HG02840 (cell line): ENCODE results near the gene ELAC2.

Experiments
- ATAC-seq: cut with Tn5 transposase; IDR thresholded peaks from one replicate; pipeline ENCODE4 v1.9.1; 2021; ENCODE audit warnings: mild to moderate bottlenecking, moderate library complexity, moderate number of reproducible peaks; ENCODE audit not compliant: unreplicated experiment, low FRiP score

The ELAC2 gene

GRCh38 chr17:13024016-13024415 lies 6.2 kb upstream of the ELAC2 start:
- no peak for ATAC-seq

DNA sequence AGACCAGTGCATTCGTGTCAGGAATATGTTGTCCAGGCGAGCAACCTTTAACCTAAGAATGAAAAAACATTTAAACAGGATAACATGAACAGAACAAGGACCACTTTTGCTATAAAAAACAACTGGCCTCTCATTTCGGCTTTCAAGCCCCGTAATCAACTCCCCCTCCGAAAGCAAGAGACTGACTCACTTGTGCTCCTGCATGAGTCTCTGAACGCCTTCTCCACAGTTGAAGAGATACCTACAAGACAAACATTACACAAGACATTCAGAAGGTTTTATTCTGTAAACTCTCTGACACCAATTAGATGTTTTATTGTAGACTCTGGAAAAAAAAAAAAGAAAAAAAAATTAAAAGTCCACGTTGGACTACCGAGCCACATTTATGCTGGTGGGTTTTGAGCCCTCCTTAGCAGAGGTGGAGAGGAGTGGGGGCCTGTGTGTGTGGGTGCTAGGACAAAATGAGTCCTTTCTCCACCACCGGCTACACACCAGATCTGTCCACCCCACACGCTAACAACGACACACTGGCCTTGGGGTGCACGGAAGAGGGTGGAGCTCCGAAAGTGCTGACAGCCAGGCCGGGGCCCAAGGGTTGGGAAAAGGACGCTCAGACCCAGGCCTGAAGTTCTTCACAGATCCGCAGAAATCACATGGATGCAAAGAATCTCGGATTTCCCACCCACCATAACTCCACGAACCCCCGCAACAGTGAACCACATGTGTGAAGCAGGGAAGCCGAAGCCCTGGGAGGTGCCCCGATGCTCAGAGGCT lies 759 bp downstream of the ELAC2 start:
- peak; percentile 6 for ATAC-seq

DNA sequence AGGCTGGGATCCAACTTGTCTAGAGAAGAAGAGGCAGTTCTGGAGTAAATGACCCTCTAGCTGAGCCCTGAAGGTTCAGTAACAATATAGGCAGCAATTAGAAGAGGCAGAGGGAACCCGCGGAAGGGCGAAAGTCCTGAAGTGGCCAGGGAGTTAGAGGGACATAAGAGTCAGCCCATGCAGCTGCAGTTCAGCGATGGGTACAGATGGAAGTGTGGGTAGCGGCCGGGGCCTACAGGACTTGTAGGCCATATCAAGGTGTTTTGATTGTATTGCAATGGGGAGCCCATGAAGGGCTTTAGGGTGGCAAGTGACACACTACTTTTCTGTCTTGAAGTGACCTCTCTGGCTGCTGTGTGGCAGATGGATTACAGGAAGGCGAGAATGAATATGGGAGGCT lies 3.0 kb downstream of the ELAC2 start:
- no peak for ATAC-seq

- no peak for ATAC-seq
Observed at GRCh38 chr17:13010959-13011358, 6.9 kb downstream of the ELAC2 start.

DNA sequence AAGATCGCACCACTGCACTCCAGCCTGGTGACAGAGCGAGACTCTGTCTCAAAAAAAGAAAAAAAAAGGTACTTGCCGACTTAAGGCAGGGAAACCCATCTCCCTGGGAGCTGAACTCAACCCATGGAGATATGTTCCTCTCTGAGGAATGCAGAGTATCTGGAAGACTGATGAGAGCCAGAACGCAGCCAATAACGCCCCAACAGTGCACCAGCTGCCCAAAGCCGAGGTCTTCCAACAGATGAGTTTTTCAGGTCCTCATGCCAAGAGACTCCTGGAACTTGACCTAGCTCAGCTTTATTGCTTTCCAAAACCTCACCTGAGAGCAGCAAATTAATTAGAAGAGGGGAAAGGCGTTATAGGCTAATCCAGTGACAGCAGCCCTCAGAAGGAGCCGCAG lies 9.4 kb downstream of the ELAC2 start:
- ATAC-seq = no peak

DNA sequence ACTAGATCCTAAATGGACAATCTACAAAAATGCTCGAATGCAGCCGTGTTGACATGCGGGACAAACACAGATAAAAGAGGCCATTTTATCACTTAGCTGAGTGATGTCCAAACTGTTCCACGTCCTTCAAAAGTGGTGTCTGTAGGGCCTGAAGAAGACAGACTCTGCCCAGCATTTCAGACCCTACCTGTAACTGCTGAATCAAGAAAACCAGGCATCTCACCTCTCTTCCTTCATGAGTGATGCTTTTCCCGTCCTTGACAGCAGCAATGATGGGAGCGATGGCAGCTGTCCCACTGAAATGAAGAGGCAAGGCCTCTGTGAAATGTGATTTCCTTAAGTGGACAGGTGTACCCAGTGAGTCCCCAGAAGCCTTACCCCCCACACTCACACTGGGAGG lies 12.3 kb downstream of the ELAC2 start:
- ATAC-seq = no peak

GRCh38 chr17:13004336-13004735 lies 13.5 kb downstream of the ELAC2 start:
- no peak for ATAC-seq

GRCh38 chr17:13003927-13004326 lies 13.9 kb downstream of the ELAC2 start:
- ATAC-seq = no peak

DNA sequence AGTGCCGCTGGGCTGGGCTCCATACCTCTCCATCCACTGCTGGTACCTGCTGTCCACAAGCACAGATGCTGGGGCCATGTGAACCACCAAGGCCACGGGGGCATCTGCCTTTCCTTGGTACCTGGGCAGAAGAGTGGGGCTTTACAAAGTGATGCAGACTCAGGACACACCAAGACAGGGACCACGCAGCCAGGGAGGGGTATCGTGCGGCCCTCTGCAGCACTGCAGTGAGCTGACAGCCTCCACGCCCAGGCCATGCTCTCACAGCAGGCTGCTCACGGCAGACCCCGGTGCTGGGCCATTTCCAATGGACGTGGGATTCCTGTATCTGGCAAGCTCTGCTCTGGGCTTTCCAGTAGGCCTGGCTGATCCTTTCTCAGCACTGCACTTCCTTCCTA lies 14.4 kb downstream of the ELAC2 start:
- no peak for ATAC-seq

DNA sequence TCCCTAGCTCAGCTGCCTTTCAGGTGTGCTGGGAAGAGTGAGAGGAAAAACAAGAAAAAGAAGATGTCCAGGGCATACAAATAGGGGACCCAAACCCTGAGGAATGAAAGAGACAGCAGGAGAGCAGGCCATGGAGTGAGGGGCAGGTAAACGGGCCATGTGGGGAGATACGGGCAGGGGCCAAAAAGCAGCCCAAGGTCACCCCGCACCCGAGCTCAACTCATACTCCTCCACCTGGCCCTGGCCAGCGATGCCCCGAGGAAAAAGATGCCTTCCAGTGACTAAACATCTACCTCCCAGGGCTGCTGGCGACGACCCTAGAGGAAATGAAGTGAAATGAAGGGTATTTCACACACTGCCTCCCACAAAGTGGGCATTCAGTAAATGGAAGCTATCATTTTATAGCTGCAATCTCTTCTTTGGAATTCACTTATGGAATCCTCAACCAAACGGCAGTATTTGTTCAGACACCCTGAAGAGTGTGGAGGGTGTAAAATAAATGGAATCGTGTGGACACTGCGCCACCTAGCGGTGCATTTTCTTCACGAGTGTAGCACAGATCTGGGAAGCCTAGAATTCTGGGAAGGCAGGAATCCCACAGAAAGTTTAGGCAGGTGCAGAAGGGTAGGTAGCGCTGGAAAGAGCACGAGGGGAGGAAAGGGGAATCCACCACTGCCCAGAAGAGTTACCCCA lies 14.9 kb downstream of the ELAC2 start:
- no peak for ATAC-seq

DNA sequence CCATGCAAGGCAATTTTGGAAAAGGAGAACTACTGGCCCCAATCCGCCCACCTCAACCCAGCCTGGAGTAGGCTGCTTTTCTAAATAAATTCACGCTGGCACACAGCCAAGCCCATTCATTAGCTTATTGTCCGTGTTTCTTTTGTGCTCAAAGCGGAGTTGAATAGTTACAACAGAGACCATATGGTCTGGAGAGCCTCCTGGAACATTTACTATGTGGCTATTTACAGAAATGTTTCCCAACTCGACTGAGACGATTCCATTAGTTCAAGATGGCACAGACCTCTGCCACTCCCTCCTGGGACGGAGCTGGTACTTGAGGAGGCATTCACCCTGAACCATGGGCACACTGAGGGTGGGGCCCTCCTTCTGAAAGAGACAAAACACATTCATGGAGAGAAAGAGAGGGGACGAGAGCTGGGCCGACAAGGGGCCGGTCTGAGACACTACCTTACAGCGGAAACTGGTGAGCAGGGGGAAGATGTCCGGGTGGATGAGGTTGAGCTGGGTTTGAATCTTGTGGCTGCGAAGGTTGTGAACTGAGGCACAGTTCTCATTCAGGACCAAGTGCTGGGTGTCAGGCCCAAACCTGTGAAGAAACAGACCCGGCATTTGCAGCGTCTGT lies 15.7 kb downstream of the ELAC2 start:
- no peak for ATAC-seq

GRCh38 chr17:13000561-13000960 lies 17.3 kb downstream of the ELAC2 start:
- ATAC-seq = no peak

DNA sequence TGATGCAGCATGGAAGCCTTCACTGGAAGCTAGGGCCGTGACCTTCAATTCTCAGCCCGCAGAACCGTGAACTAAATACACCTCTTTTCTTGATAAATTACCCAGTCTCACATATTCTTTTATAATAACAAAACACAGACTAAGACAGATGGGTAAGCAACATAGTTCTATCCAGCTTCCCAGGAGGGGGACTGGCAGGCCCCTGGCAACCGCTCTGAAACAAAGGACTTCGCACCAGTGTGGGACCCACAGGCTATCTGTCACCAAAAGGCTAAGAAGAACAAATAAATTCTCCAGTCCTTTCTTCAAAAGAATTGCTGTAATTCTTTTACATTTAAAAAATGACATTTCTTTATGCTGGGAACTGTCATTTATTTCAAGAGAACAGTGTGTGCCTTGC lies 19.0 kb downstream of the ELAC2 start:
- ATAC-seq = no peak

GRCh38 chr17:12998461-12998860 lies 19.4 kb downstream of the ELAC2 start:
- ATAC-seq = no peak

GRCh38 chr17:12996941-12997340 lies 20.9 kb downstream of the ELAC2 start:
- ATAC-seq = no peak

DNA sequence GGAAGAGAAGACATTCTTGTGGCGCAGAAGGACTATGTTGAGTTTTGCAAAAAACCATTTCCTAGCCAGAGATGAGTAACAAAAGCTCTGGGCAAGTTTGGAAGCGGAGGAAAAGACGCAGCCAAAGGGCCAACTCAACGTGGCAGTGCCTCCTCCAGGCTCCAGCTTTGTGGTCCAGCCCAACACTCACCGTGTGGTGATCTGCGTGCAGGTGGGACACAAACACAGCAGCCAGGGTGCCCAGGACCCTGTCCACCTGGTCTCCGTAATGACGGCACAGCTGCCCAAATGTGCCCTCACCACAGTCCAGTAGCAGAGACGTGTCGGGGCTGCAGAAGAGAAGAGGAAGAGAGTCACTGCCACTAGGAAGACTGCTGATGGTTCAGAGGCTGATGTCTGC lies 21.5 kb downstream of the ELAC2 start:
- ATAC-seq = no peak

DNA sequence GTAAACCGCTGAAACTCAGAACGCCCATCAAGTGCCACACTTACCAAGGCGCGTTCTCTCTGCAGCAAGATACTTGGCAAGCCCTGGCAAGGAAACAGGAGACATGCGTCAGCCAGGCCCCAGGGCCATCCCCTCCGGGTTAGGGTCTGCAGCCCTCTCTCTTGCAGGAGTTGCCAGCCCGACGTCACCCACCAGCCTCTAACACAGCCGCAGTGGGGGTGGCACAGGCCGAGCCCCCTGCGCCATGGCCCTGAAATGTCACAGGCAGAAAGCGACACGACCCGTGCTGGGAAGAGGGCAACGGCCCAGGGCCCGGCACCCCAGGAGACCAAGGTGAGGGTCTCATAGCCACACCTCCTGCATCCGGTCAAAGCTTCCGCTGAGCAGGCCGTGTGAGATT lies 21.9 kb downstream of the ELAC2 start:
- no peak for ATAC-seq

DNA sequence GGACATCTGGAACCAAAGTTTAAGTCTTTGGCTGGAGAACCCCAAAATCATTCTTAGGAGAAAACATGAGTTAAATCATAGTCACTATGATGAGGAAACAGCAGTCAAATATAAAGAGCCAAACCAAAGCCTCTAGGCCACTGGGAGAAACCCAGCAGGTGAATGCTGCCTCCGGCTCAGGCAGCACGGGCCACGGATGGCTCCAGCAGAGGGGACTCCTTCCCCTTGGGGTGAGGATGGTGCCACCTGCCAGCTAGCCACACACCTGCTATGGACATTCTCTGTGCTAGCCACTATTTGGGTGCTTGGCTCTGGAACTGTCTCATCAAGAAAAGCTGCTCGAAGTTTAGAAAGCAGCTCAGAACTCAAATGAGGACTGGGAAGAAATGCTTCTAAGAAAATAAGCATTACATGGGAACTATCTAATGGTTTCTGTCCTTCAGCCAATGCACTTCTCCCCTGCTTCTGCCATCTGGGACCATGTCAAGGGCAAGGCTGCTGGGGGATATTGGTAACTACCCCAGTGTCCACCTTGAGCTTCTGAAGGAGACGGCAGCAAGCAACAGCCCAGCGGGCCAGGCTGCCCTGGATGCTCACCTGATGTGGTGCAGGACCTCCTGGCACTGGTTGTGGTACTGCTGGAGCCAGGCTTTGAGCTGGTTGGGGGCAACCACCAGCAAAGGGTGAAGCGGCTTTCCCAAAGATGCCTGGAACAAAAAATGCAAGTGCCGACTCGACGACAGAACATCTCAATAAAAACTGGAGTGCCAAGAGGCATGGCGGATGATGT lies 22.5 kb downstream of the ELAC2 start:
- ATAC-seq = no peak

GRCh38 chr17:12994341-12995074 lies 23.3 kb downstream of the ELAC2 start:
- no peak for ATAC-seq

DNA sequence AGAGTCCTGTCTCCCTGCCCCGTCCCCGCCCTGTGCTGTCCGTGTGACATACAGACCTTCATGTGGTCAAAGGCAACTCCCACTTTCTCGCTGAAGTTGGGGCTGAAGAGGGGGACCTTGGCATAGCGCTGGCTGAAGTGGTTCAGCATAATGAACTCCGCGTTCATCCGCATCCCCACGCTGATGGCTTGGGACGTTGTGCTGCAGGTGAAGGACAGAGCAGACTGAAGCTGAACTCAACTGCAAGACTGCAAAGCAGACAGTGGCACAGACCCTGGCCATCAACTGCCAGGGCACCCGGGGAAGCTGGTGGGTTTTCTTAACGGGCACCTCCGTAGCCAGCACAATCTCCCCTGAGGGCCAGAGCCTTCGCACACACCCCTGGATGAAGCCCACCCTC lies 24.2 kb downstream of the ELAC2 start:
- no peak for ATAC-seq
